GM18867 (cell line): ENCODE measurements around the gene HSD17B14.

ENCODE experiments used
- ATAC-seq: cut with Tn5 transposase; IDR thresholded peaks from one replicate; pipeline ENCODE4 v1.9.1; 2021; ENCODE audit warnings: mild to moderate bottlenecking, moderate library complexity; ENCODE audit not compliant: unreplicated experiment

HSD17B14 gene

GRCh38 chr19:48830965-48831364, 5.3 kb downstream of the HSD17B14 start:
- no peak for ATAC-seq

GRCh38 chr19:48830088-48830487, 6.2 kb downstream of the HSD17B14 start:
- ATAC-seq, result no peak

- ATAC-seq, result no peak
Measured at GRCh38 chr19:48826606-48827020, 9.7 kb downstream of the HSD17B14 start.

GRCh38 chr19:48822514-48822913, 13.8 kb downstream of the HSD17B14 start:
- ATAC-seq, result no peak

GRCh38 chr19:48821633-48822032, 14.7 kb downstream of the HSD17B14 start:
- no peak for ATAC-seq

GRCh38 chr19:48819366-48819816, 16.9 kb downstream of the HSD17B14 start:
- no peak for ATAC-seq

GRCh38 chr19:48818234-48818820, 18.0 kb downstream of the HSD17B14 start:
- ATAC-seq, result no peak

- no peak for ATAC-seq
Measured at GRCh38 chr19:48817585-48818124, 18.6 kb downstream of the HSD17B14 start.

GRCh38 chr19:48815870-48816501, 20.3 kb downstream of the HSD17B14 start:
- no peak for ATAC-seq

GRCh38 chr19:48814895-48815294, 21.4 kb downstream of the HSD17B14 start:
- no peak for ATAC-seq

- ATAC-seq, result no peak
Measured at GRCh38 chr19:48813123-48813913, 23.0 kb downstream of the HSD17B14 start.

GRCh38 chr19:48812094-48812929, 24.0 kb downstream of the HSD17B14 start:
- ATAC-seq, result peak; percentile 60

GRCh38 chr19:48810151-48810550, 26.1 kb downstream of the HSD17B14 start:
- ATAC-seq, result no peak

- ATAC-seq, result no peak
Measured at GRCh38 chr19:48807590-48808308, 28.5 kb downstream of the HSD17B14 start.

- no peak for ATAC-seq
Measured at GRCh38 chr19:48806818-48807589, 29.3 kb downstream of the HSD17B14 start.

GRCh38 chr19:48806518-48806817, 29.8 kb downstream of the HSD17B14 start:
- ATAC-seq, result no peak

GRCh38 chr19:48805452-48805851, 30.8 kb downstream of the HSD17B14 start:
- no peak for ATAC-seq

- no peak for ATAC-seq
Measured at GRCh38 chr19:48804496-48804895, 31.8 kb downstream of the HSD17B14 start.

- ATAC-seq, result no peak
Measured at GRCh38 chr19:48802623-48803022, 33.7 kb downstream of the HSD17B14 start.
